Type B pancreatic cell (in vitro differentiated cells): ENCODE results near the gene IBA57. TPM values are rescaled to one million over a fixed set of nuclear protein-coding genes. Genes with fewer than 3 reads are reported as not detected.
"Not testable (repeated sequence)": the region's sequence is repeated elsewhere in the genome, so short reads cannot be mapped to it uniquely, and the experiment has no call there.

Source experiments
- DNase-seq: peaks from one replicate; pipeline ENCODE4 v3.0.0; 2021; ENCODE audit warnings: mixed read lengths; ENCODE audit not compliant: unreplicated experiment; ENCODE audit errors: extremely low spot score
- H3K27ac Mint-ChIP-seq: 2 replicates; pipeline ENCODE4 v1.8.0; 2021; ENCODE audit warnings: mild to moderate bottlenecking, mixed read lengths
- H3K27me3 Mint-ChIP-seq: 2 replicates; pipeline ENCODE4 v1.8.0; 2021; ENCODE audit warnings: mixed read lengths
- H3K36me3 Mint-ChIP-seq: 2 replicates; pipeline ENCODE4 v1.8.0; 2021; ENCODE audit warnings: mixed read lengths
- H3K4me1 Mint-ChIP-seq: one replicate; pipeline ENCODE4 v1.8.0; 2021; ENCODE audit warnings: mixed read lengths; ENCODE audit not compliant: unreplicated experiment
- H3K4me3 Mint-ChIP-seq: 2 replicates; pipeline ENCODE4 v1.8.0; 2021; ENCODE audit warnings: mild to moderate bottlenecking, mixed read lengths
- H3K9me3 Mint-ChIP-seq: 2 replicates; pipeline ENCODE4 v1.8.0; 2021; ENCODE audit warnings: mixed read lengths
- CTCF ChIP-seq: fragments of 200-600 bp; sonication (generic); conservative IDR thresholded peaks from 2 replicates; pipeline ENCODE4 v1.5.0; 2021; ENCODE audit warnings: antibody characterized with exemption, mild to moderate bottlenecking
- total RNA-seq: library from RNA; stranded (reverse); gene quantifications from 2 replicates; pipeline ENCODE4 v1.2.1, GENCODE V29; 2021; ENCODE audit warnings: low replicate concordance

IBA57 gene
- total RNA-seq, 1 donor from 2014 or later, result 9.5 TPM

GRCh38 chr1:228171221-228171891, 5.8 kb downstream of the IBA57 start:
- no peak for DNase-seq
- TF ChIP-seq CTCF, result no peak
- Mint-ChIP-seq H3K4me1 (peaks cover 9% of the 10 kb centered on the region), H3K4me3 (no peak overlapping the region), H3K36me3 (no peaks in the 10 kb centered on the region), H3K27ac (no peak overlapping the region), H3K9me3 (no peaks in the 10 kb centered on the region), H3K27me3 (no peaks in the 10 kb centered on the region)

GRCh38 chr1:228172591-228173527, 7.3 kb downstream of the IBA57 start:
- Mint-ChIP-seq H3K27me3 (no peaks in the 10 kb centered on the region), H3K36me3 (no peaks in the 10 kb centered on the region), H3K27ac (no peak overlapping the region), H3K4me3 (no peak overlapping the region), H3K4me1 (peaks cover under 1% of the 10 kb centered on the region), H3K9me3 (no peaks in the 10 kb centered on the region)
- DNase-seq, result no peak
- no peak for TF ChIP-seq CTCF

- H3K27ac Mint-ChIP-seq, H3K9me3 Mint-ChIP-seq, H3K4me3 Mint-ChIP-seq, DNase-seq, H3K27me3 Mint-ChIP-seq, H3K36me3 Mint-ChIP-seq, H3K4me1 Mint-ChIP-seq: not testable (repeated sequence)
These were observed 8.2 kb downstream of the IBA57 start for GRCh38 chr1:228173528-228174481.

- H3K27me3 Mint-ChIP-seq, result no peaks in the 10 kb centered on the region
- no peak for DNase-seq
These were observed 9.1 kb downstream of the IBA57 start for GRCh38 chr1:228174482-228175315.

More at GRCh38 chr1:228174482-228175315, 9.1 kb downstream of the IBA57 start:
- Mint-ChIP-seq H3K36me3 (no peaks in the 10 kb centered on the region), H3K4me3 (no peak overlapping the region), H3K27ac (no peak overlapping the region), H3K4me1 (no peaks in the 10 kb centered on the region), H3K9me3 (no peaks in the 10 kb centered on the region)
- TF ChIP-seq CTCF, result no peak
